HG03558 (cell line): ENCODE results near the gene NAT14.

Source experiments
- ATAC-seq: cut with Tn5 transposase; IDR thresholded peaks from one replicate; pipeline ENCODE4 v1.9.1; 2021; ENCODE audit warnings: moderate number of reproducible peaks; ENCODE audit not compliant: unreplicated experiment; ENCODE audit errors: extremely low read depth

NAT14 gene

DNA sequence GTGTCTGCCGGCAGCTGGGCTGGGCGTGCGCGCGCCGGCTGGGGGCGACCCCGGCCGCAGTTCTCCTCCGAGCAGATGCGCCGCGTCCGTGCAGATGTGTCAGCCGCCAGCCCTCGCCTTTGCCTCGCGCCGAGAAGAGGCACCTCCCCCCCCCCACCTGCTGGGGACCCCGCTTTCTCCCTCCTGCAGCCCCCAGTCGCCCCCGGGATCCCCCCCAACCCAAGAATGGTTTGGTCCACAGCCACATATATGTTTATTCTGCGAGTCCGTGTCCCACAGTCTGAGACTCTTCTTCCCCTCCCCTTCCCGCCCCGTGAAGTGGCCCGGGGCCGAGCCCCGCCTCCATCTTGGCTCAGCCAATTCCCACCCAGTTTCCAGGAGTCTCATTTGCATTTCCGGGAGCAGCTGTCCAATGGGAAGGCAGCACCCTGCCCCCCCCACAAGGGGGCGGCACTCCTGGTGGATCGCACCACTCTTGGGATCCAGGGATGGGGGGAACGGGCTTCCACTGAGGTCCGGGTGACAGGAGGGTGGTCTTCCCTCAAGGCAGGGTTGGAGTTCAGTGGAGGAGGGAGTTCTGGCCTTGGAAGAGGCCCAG lies 32.1 kb upstream of the NAT14 start:
- ATAC-seq: no peak

DNA sequence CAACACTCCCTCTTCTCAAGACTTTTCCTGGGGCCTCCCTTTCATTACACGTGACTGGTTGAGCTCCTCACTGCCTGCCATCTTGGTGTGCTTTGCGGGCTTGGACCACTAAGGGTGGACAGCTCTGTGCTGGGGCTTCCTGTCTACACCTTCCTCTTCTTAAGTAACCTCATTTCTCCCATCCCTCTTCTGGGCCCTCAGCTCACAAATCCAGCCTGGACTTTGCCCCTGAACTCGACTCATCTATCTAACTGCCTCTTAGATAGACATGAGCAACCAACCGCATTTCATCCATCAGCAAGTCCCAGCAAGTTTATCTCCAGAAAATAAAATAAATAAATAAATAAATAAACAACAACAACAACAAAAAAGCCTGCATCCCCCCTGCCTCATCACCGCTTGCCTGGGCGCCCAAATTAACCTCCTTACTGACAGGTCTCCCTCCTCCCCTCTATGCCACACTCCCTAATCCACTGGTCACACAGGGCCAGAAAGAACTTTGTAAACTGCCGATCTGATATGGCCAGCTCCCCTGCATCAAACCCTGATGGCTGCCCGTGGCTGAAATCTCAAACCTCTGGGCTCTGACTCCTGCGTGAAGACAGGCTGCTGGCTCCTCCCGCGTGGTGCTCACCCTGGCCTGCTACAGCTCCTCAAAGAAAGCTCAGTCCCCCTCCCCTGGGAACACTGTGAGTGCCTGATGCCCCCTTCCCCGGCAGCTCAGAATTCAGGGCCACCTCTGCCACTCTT lies 31.3 kb upstream of the NAT14 start:
- ATAC-seq: no peak

DNA sequence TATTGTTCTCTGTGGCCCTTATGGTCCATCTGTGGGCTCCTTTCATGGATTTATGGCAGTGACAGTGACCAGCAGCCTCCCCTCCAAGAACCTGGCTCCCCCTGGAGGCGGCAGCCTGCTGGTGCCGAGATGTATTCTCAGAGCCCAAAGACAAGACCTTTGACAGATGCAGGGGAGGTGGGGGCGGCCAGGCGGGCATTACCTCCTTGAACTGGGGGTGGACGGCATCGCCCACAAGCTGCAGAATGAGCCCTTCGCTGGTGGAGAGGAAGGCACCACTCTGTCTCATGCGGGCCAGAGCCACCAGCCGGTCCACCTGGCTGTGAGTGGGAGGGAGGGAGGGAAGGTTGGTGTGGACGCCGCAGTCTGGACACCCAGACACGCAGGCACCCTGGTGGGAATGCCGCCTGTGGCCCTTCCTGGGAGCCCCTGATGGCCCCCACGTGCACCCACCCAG lies 30.2 kb upstream of the NAT14 start:
- ATAC-seq: no peak

DNA sequence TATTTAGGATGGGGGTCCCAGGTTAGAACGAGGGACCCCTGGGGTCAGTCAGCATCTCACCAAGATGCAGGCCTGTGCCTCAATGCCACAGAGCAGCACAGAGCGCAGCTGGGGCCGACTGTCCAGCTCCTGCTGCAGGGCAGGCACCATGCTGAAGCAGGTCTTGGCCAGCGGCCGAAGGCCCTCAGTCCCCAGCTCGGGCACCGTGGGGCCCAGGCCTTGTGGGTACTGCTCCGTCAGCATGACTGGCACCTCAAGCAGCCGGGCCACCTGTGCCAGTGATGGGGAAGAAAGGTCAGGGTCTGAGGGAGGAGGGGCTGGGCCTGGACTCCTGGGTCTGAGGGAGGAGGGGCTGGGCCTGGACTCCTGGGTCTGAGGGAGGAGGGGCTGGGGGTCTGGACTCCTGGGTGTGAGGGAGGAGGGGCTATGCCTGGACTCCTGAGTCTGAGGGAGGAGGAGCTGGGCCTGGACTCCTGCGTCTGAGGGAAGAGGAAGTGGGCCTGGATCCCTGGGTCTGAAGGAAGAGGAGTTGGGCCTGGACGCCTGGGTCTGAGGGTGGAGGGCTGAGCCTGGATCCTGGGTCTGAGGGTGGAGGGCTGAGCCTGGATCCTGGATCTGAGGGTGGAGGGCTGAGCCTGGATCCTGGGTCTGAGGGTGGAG lies 29.3 kb upstream of the NAT14 start:
- ATAC-seq: no peak

DNA sequence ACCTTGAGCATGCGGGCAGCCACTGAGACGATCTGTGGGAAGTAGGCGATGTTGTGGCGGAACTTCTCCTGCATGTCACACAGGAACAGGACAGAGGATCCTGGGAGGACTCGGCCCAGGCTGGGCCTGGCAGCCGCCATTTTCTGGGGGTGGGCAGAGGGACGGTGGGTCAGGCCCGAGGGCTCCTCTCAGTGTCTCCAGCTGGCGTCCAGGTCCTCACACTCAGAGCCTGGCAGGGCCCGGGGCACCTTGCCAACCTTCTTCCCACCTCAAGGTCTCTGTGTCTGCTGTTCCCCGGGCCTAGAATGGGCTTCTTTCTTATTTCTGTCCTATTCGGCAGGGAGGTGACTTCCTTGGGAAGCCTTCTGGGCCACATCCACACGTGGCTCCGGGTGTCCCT lies 28.6 kb upstream of the NAT14 start:
- no peak for ATAC-seq

DNA sequence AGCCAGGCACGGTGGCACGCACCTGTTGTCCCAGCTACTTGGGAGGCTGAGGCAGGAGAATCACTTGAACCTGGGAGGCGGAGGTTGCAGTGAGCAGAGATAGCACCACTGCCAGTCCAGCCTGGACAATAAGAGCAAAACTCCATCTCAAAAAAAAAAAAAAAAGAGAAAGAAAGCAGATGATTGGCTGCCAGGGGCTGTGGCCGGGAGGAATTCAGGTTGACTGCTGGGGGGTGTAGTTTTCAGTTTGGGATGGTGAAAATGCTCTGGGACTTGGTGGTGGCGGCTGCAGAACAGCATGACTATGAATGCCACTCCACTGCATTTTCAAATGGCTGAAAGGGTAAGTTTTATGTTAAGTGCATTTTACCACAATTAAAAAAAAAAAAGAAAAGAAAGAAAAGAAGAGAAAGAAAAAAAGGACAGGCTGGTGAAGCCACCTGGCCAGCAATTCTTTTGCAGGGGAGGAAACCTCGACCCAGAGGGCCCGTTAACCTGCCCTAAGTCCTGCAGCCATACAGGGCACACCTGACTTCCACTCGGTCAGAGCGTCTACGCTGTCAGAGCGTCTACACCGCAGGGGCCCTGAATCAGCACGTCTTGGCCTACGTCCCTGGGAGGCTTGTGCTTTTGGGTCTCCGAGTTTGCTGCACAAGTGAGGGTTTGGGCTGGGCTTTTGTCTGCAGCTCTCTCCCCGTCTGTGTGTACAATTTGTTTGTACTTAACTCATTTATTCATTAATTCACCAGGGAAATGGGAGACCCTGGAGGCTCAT lies 27.1 kb upstream of the NAT14 start:
- no peak for ATAC-seq

DNA sequence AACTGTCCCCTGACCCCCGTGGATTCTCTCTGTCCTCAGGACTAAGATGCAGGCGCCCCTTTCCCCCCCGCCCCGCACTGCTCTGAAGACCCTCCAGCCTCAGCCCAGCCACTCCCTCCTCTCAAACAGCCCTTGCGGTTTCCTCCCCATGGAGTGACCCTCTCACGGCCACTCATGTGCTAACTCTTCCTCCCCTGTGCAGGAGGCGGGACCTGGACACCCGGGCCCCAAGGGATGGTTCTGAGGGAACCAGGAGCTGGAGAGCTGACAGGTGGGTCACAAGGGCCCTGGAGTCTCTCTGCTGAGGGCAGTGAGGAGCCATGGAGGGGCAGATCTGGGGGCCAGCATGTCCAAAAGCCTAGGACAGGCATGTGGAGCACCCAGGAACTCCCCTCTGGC lies 25.4 kb upstream of the NAT14 start:
- no peak for ATAC-seq

DNA sequence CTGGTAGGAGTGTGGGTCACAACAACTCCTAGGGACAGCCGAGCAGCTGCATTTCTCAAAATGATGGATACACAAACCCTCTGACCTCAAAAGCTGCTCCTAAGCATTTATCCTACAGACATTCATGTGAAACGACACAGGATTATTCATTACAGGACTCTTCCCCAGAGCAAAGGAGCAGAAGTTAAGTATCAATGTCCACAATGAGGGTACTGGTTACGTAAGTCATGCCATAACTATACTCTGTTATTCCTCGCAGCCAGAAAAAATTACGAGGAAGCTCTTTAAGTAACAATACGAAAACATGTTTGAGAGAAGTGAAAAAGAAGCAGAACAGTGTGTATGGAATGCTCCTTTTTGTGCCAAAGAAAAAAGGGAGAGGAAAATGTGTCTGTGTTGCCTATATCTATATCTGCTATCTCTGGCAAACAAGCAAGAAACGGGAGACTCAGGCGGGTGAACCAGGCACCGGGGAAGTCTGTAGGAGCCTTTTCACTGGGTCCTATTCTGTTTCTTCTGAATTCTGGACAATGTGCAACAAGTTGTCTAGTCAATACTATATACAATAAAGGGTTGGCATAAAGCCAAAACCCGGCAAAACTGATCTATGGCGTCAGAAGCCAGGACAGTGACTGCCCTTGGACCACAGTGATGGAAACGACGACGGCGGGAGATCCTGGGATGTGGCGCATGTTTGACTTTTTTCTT lies 24.9 kb upstream of the NAT14 start:
- ATAC-seq: no peak

DNA sequence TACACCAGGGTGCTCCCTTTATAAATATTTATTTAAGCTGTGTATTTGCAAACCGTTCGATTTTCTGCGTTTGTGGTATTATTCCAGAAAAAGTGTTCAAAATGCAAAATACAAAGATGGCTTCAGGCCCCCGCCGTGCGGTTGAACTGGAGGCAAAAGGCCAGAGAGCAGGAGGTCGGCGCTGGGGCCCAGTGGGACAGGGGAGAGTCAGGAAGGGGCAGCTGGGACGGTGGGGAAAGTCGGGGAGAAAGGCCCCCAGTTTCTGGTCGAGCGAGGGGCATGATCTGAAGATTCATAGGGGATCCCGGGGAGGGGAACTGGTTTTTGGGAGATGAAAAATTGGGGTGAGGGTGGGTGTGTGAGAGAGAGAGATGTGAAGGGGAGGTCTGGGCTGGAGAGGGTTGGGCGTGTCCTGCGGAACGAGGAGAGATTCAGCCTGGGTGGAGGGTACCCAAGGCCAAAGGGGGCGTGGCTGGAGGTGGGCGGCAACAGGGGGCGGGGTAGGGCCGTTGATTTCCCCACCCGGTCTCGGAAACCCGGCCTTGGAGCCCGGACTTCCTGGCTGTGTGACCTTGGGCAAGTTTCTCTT lies 24.2 kb upstream of the NAT14 start:
- ATAC-seq: no peak

DNA sequence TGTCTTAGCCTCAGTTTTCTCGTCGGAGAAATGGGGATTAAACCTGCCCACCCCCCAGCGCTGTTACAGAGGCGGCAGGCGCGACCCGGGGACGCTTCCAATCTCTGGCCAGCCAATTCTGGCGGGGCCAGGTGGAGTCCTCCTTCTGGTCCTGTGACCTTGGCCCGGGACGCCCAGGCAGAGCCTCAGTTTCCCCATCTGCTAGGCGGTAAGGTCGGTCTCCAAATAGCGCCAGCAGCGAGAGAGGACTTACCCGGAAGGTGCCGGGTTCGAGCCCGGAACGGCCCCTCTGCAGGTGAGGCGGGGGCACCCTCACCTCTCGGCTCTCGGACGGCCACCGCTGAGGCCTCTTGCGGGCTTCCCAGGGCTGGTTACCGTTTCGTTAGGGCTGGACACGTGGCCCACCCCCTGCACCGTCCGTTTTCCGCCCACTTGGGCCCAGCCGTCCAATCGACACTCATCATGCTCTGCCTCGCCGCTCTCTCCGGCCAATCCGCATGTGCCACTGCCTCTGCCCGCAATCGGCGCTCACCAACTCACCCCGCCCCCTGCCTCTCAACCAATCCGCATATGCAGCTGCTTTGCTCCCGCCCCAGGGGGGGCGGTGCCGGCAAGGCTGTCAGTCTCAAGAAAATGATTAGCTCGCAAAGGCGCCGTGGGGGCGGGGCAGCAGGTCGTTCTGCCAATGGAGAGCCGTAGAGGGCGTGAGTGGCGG lies 23.6 kb upstream of the NAT14 start, which contains the start of gene ISOC2:
Gene ISOC2, minus strand, starts transcription at position 384 of the 715 bp plus-strand sequence. CDS start 5,156 bp downstream, outside the sequence.
- peak; percentile 84 for ATAC-seq

DNA sequence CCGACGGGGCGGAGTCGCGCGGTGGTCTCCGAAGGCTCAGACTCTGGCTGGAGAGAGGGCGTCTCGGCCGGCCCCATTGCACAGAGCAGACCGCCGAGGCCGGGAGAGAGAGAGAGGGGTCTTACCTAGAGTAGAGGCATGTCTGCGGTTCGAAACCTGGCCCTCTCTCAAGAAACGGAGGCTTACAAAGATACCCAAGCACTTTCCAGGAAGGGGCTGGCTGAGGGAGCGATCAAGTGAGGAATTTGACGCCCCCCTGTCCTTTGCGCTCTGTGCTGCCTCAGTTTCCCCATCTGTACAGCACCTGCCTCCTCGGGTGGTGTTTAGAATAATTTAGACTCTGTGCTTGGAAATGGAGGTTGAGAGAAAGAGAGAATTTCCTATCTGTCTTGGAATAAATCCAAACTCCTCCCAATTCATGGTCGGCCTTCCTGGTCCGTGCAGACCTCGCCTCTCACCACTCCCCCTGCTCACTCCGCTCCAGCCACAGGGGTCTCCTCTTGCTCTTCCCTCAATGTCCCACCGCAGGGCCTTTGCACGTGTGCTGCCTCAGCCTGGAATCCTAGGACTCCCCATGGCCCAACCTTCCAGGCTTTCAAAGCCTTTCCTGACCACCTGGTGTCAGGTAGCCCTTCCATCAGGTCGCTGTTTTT lies 22.9 kb upstream of the NAT14 start:
- ATAC-seq: no peak

DNA sequence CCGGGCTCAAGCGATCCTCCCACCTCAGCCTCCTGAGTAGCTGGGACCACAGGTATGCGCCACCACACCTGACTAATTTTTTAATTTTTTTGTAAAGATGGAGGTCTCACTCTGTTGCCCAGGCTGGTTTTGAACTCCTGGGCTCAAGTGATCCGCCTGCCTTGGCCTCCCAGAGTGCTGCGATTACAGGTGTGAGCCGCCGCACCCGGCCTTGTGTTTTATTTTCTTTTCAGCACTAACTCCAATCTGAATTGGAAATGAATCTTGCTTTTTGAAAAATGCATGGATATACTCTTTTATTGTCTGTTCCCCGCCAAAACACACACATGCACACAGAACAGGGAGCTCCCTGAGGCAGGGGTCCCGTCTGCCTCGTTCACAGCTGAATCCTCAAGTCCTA lies 22.3 kb upstream of the NAT14 start:
- ATAC-seq: no peak

DNA sequence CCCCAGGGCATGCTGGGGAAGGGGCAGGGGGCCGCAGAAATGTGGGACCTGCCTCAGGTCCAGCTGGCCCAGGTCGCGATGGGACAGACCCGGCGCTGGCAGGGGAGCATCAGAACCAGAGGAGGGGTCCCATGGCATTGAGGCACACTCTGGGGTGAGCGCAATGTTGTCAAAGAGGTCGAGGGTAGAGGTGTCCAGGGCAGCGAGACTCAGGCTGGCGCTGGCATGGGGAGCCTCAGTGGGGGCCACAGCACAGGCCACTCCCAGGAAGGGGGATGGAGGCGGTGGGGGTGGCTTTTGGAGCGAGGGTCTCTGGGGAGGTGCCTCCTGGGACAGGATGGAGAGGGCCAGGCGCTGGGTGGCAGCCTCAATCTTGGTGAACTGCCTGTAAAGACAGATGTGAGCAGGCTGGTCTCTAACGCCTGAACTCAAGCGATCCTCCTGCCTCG lies 21.4 kb upstream of the NAT14 start:
- no peak for ATAC-seq

DNA sequence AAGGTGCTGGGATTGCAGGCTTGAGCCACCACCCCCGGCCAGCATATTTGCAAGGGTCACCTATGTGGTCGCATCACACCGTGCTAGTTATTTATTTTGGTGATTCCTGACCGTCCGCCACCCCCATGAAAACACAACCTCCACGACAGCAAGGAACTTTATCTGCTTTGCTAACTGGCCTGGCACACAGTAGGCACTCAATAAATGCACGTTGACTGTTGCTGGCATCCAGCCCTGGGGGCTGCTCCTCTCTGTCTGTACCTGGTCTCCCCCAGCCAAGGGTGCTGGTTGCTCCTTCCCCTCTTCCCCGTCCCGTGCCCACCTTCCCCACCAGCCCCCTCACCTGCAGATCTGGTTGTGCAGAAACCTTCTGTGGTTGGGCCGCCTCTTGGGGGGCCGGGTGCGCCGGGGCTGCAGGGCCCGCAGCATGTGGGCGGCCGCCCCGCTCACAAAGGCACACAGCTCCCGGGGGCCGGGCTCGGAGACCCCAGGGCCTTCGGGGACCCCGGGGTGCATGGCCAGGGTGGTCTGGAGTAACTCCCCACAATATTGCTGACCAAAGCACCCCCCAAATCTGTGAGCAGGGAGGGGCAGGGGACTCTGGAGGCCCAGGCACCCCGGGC lies 20.8 kb upstream of the NAT14 start:
- ATAC-seq: no peak

DNA sequence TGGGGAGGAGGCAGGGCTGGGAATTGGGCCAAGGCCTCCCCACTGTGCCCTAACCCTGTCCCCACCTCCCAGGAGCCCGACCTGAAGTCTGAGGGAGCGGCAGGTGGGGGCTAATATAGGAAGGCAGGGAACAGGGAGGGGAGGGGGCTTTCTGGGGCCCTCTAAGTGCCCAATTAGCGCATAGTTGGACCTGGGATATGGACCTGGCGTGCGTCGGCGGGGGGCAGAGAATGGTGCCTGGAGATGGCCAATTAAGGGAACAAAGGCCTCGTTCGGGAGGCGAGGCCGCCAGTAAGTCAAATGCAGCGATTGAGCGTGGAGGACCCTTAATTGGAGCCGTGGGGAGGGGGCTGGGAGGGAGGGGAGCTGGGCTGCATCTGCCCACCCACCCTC lies 20.3 kb upstream of the NAT14 start, which contains the start of gene C19orf85:
Gene C19orf85, minus strand, starts transcription at position 90 of the 393 bp plus-strand sequence. CDS start 197 bp downstream, outside the sequence.
- ATAC-seq: no peak

DNA sequence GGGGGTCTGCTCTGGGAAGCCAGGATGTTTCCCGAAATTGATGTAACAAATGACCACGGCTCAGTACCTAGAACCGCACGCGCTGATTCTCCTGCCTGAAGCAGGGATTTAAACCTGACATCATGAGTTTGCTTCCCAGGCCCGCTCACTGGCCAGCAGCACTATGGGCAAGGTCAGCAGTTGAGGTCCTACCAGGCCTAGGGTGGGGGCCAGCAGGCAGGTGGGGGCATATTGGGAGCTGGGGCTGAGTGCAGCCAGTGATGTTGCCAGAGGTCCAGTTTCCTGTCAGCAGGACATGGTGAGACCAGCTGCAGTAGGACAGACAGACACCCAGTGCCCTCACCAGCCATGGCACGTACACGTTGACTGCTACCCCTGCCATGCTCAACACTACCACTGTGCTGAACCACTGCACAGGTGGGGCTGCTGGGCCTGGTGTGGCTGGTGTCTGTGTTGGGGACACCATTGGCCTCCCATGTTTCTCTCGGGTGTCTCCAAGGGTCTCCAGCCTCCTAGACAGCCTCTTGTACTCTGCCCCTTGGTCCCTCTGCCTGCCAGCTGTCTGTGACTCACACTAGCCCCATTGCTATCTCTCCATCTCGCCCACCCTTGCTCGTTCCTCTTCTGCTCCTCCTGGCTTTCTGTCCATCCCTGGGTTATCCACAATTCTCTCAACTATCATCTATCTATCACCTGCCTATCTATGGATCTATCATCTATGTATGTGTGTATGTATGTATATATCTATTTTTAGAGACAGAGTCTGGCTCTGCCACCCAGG lies 19.3 kb upstream of the NAT14 start:
- ATAC-seq: no peak

DNA sequence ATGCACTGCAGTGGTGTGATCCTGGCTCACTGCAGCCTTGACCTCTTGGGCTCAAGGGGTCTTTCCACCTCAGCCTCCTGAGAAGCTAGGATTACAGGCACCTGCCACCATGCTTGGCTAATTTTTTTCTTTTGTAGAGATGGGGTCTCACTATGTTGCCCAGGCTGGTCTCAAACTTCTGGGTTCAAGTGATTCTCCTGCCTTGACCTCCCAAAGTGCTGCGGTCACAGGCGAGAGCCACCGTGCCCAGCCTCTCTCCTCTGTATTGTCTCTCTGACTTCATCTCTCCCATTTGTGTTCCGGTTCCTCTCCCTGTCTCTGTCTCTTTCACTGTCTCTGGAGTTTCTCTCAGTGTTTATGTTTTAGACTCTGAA lies 18.8 kb upstream of the NAT14 start:
- ATAC-seq: no peak
